Transverse colon (tissue), 3 donors: Measurements from ENCODE around the gene ULK4.

Experiments
- CTCF ChIP-seq, 5 experiments: fragments of 200-600 bp in 3 of 5; fragments of 450-650 bp in 2 of 5; sonication (generic) in 3 of 5; IDR thresholded peaks; 1 replicate in 2 of 5; 2 replicates in 3 of 5; pipeline ENCODE4 v1.5.1; 2016 to 2017; ENCODE audit warnings: antibody characterized with exemption in 5 of 5, inconsistent platforms in 3 of 5, mild to moderate bottlenecking in 2 of 5, moderate library complexity in 1 of 5
- POLR2A ChIP-seq: fragments of 450-650 bp; IDR thresholded peaks from one replicate; pipeline ENCODE4 v1.6.1; 2016; ENCODE audit warnings: antibody characterized with exemption, mild to moderate bottlenecking, moderate library complexity

- TF ChIP-seq CTCF (IDR thresholded peaks at IDR 0.05) (no peak), POLR2A (no peak)
Measured at GRCh38 chr3:41456162-41456561, 505.7 kb downstream of the ULK4 start.
